ENCODE measurements around the gene ZMYND10.

DNA sequence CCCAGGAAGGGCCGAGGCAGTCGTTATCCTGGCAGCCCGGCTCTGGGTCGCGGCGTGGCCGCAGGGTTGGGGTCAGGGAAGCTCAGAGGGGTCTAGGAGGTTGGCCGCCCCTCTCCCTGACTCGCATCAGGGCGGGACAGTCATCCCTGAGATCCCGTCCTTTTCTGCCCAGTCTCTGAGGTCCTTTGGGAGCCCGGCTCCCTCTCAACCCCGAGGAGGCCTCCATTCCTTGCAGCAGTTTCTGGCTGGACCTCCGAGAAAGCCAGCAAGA lies 23.5 kb downstream of the ZMYND10 start:
- TF ChIP-seq, protein P1, sequence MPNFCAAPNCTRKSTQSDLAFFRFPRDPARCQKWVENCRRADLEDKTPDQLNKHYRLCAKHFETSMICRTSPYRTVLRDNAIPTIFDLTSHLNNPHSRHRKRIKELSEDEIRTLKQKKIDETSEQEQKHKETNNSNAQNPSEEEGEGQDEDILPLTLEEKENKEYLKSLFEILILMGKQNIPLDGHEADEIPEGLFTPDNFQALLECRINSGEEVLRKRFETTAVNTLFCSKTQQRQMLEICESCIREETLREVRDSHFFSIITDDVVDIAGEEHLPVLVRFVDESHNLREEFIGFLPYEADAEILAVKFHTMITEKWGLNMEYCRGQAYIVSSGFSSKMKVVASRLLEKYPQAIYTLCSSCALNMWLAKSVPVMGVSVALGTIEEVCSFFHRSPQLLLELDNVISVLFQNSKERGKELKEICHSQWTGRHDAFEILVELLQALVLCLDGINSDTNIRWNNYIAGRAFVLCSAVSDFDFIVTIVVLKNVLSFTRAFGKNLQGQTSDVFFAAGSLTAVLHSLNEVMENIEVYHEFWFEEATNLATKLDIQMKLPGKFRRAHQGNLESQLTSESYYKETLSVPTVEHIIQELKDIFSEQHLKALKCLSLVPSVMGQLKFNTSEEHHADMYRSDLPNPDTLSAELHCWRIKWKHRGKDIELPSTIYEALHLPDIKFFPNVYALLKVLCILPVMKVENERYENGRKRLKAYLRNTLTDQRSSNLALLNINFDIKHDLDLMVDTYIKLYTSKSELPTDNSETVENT (CRISPR knock-in tag; IDR thresholded peaks at IDR 0.05) = no peak
- TF ChIP-seq ZNF830 (CRISPR knock-in tag; IDR thresholded peaks at IDR 0.05) = no peak
- TF ChIP-seq, protein P2, sequence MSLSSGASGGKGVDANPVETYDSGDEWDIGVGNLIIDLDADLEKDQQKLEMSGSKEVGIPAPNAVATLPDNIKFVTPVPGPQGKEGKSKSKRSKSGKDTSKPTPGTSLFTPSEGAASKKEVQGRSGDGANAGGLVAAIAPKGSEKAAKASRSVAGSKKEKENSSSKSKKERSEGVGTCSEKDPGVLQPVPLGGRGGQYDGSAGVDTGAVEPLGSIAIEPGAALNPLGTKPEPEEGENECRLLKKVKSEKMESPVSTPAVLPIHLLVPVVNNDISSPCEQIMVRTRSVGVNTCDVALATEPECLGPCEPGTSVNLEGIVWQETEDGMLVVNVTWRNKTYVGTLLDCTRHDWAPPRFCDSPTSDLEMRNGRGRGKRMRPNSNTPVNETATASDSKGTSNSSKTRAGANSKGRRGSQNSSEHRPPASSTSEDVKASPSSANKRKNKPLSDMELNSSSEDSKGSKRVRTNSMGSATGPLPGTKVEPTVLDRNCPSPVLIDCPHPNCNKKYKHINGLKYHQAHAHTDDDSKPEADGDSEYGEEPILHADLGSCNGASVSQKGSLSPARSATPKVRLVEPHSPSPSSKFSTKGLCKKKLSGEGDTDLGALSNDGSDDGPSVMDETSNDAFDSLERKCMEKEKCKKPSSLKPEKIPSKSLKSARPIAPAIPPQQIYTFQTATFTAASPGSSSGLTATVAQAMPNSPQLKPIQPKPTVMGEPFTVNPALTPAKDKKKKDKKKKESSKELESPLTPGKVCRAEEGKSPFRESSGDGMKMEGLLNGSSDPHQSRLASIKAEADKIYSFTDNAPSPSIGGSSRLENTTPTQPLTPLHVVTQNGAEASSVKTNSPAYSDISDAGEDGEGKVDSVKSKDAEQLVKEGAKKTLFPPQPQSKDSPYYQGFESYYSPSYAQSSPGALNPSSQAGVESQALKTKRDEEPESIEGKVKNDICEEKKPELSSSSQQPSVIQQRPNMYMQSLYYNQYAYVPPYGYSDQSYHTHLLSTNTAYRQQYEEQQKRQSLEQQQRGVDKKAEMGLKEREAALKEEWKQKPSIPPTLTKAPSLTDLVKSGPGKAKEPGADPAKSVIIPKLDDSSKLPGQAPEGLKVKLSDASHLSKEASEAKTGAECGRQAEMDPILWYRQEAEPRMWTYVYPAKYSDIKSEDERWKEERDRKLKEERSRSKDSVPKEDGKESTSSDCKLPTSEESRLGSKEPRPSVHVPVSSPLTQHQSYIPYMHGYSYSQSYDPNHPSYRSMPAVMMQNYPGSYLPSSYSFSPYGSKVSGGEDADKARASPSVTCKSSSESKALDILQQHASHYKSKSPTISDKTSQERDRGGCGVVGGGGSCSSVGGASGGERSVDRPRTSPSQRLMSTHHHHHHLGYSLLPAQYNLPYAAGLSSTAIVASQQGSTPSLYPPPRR (CRISPR knock-in tag; IDR thresholded peaks at IDR 0.05; ENCODE audit: borderline replicate concordance) = no peak
- TF ChIP-seq MEF2A (IDR thresholded peaks at IDR 0.05; ENCODE audit: control insufficient read depth, low read depth, low read length) = no peak
- no peak for TF ChIP-seq GATAD2B (IDR thresholded peaks at IDR 0.05; ENCODE audit: borderline replicate concordance)

All from K562 (cell line).